Neuronal stem cell (in vitro differentiated cells): ENCODE results near the gene REG4.

Experiments
- DNase-seq: peaks from one replicate; pipeline ENCODE4 v3.0.0-alpha.2; 2013; ENCODE audit warnings: low spot score
- H2AFZ ChIP-seq: one replicate; pipeline ENCODE4 v1.6.1; 2013; ENCODE audit warnings: mild to moderate bottlenecking, low read length, inconsistent platforms
- H2AK5ac ChIP-seq: 2 replicates; pipeline ENCODE4 v1.6.1; 2013; ENCODE audit warnings: low read depth, mild to moderate bottlenecking, inconsistent platforms, low read length, moderate library complexity, mixed read lengths
- H2BK120ac ChIP-seq: 2 replicates; pipeline ENCODE4 v1.6.1; 2013; ENCODE audit warnings: low read depth, mild to moderate bottlenecking, inconsistent platforms, low read length, moderate library complexity, mixed read lengths
- H2BK12ac ChIP-seq: one replicate; pipeline ENCODE4 v1.6.1; 2013; ENCODE audit warnings: low read length, inconsistent platforms
- H2BK15ac ChIP-seq: 2 replicates; pipeline ENCODE4 v1.6.1; 2013; ENCODE audit warnings: mild to moderate bottlenecking, low read length, inconsistent platforms, mixed read lengths
- H2BK5ac ChIP-seq: one replicate; pipeline ENCODE4 v1.6.1; 2013; ENCODE audit warnings: inconsistent platforms, mild to moderate bottlenecking, low read length, moderate library complexity
- H3K14ac ChIP-seq: one replicate; pipeline ENCODE4 v1.6.1; 2013; ENCODE audit warnings: low read length, inconsistent platforms
- H3K18ac ChIP-seq: 2 replicates; pipeline ENCODE4 v1.6.1; 2013; ENCODE audit warnings: low read length, inconsistent platforms
- H3K23ac ChIP-seq: 2 replicates; pipeline ENCODE4 v1.6.1; 2013; ENCODE audit warnings: low read depth, mild to moderate bottlenecking, mixed read lengths, low read length, inconsistent platforms; ENCODE audit not compliant: poor library complexity
- H3K27ac ChIP-seq: replicated peaks from 3 replicates; pipeline ENCODE4 v1.5.1; 2013; ENCODE audit warnings: low read length, inconsistent platforms
- H3K27me3 ChIP-seq, 3 experiments: 2 replicates each; pipeline ENCODE4 v1.6.1; 2013; ENCODE audit warnings: low read length in 3 of 3, mild to moderate bottlenecking in 2 of 3, inconsistent platforms in 1 of 3, low read depth in 1 of 3, mixed read lengths in 1 of 3, moderate library complexity in 1 of 3; ENCODE audit not compliant: control insufficient read depth in 3 of 3, insufficient read depth in 3 of 3
- H3K36me3 ChIP-seq, 2 donors: replicated peaks in 1 of 2; 2 replicates each; pipeline ENCODE4 v1.6.1; 2013; ENCODE audit warnings: low read length in 2 of 2; ENCODE audit not compliant: control insufficient read depth in 2 of 2, insufficient read depth in 2 of 2
- H3K4ac ChIP-seq: 2 replicates; pipeline ENCODE4 v1.6.1; 2013; ENCODE audit warnings: inconsistent platforms, mild to moderate bottlenecking, low read length, moderate library complexity
- H3K4me1 ChIP-seq, 2 donors: 1 replicate in 1 of 2; 2 replicates in 1 of 2; pipeline ENCODE4 v1.6.1; 2013; ENCODE audit warnings: low read length in 2 of 2, low read depth in 1 of 2; ENCODE audit not compliant: control insufficient read depth in 2 of 2, insufficient read depth in 1 of 2
- H3K4me2 ChIP-seq: one replicate; pipeline ENCODE4 v1.6.1; 2013; ENCODE audit warnings: mild to moderate bottlenecking, low read length, inconsistent platforms; ENCODE audit not compliant: insufficient read depth, poor library complexity, severe bottlenecking
- H3K4me3 ChIP-seq, 2 donors: 2 replicates each; pipeline ENCODE4 v1.5.1; 2013; ENCODE audit warnings: low read length in 2 of 2, mild to moderate bottlenecking in 2 of 2, inconsistent platforms in 1 of 2, moderate library complexity in 1 of 2
- H3K79me1 ChIP-seq: one replicate; pipeline ENCODE4 v1.6.1; 2013; ENCODE audit warnings: low read depth, mild to moderate bottlenecking, inconsistent platforms, low read length, moderate library complexity
- H3K9ac ChIP-seq: one replicate; pipeline ENCODE4 v1.6.1; 2013; ENCODE audit warnings: mild to moderate bottlenecking, low read depth, low read length, inconsistent platforms; ENCODE audit not compliant: poor library complexity
- H3K9me3 ChIP-seq, 2 donors: replicated peaks in 1 of 2; 2 replicates each; pipeline versions ENCODE3 to v1.6.1; 2013; ENCODE audit warnings: low read length in 2 of 2, mild to moderate bottlenecking in 2 of 2, inconsistent platforms in 1 of 2, low read depth in 1 of 2, mixed read lengths in 1 of 2, moderate library complexity in 1 of 2; ENCODE audit not compliant: control insufficient read depth in 2 of 2, insufficient read depth in 1 of 2
- H4K8ac ChIP-seq: one replicate; pipeline ENCODE4 v1.6.1; 2013; ENCODE audit warnings: low read depth, mild to moderate bottlenecking, inconsistent platforms, low read length, moderate library complexity
- H4K91ac ChIP-seq: one replicate; pipeline ENCODE4 v1.6.1; 2013; ENCODE audit warnings: low read length, low read depth, mild to moderate bottlenecking, inconsistent platforms; ENCODE audit not compliant: poor library complexity
- whole genome bisulfite sequencing, 2 donors: extraction: QIAGEN DNeasy Blood & Tissue Kit; methylation state at CpG; one replicate each; pipeline ENCODE4 v1.1.7; 2013; ENCODE audit warnings: missing lambda C conversion rate in 2 of 2, mixed read lengths in 1 of 2; ENCODE audit not compliant: insufficient read length in 2 of 2, insufficient replicate concordance in 1 of 2; ENCODE audit errors: extremely low coverage in 2 of 2; 5-methylcytosine and 5-hydroxymethylcytosine counted together

REG4 gene

DNA sequence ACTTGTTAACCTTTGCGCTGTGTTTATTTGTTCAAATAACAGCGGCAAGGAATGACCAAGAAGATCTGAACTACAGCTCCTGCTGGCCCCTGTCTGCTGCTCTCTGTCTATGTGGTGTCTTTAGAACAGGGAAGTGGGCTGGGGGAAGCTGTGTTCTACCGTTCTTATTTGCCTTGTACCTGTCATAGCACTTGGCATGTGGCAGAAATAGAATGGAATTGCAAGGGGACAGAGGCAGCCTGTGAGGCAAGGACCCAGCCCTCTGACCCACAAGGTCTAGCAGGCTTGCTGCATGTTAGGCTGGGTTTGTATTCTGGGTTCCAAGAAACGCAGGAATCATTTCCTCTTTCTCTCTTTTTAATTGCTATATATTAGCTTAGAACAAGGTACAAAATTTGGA lies 63.2 kb downstream of the REG4 start:
- H3K27me3 ChIP-seq, result peaks cover 0 to 3% (median 0%) of the 10 kb centered on the region in 3 experiments
- H3K4me2 ChIP-seq, result no peak overlapping the region
- H3K9ac ChIP-seq, result no peak overlapping the region
- no peak overlapping the region for H2AFZ ChIP-seq
- H2BK12ac ChIP-seq, result no peak overlapping the region
- DNase-seq, result no peak
- H4K8ac ChIP-seq, result no peak overlapping the region
- no peak overlapping the region for H2AK5ac ChIP-seq
- H3K4me3 ChIP-seq, result no peak overlapping the region
- no peak overlapping the region for H3K4ac ChIP-seq
- H4K91ac ChIP-seq, result no peak overlapping the region
- WGBS, 2 donors, result no CpG with 5 or more reads among the region's 4 CpGs
- no peak overlapping the region for H2BK15ac ChIP-seq
- peaks cover 0 to 19% of the 10 kb centered on the region in 2 donors for H3K4me1 ChIP-seq
- no peak overlapping the region for H3K27ac ChIP-seq
- H3K9me3 ChIP-seq, result no peaks in the 10 kb centered on the region
- peaks cover 14 to 16% of the 10 kb centered on the region in 2 donors for H3K36me3 ChIP-seq
- H3K18ac ChIP-seq, result no peak overlapping the region
- no peak overlapping the region for H2BK5ac ChIP-seq
- H3K79me1 ChIP-seq, result no peaks in the 10 kb centered on the region
- H3K23ac ChIP-seq, result no peak overlapping the region
- no peak overlapping the region for H3K14ac ChIP-seq
- no peak overlapping the region for H2BK120ac ChIP-seq

DNA sequence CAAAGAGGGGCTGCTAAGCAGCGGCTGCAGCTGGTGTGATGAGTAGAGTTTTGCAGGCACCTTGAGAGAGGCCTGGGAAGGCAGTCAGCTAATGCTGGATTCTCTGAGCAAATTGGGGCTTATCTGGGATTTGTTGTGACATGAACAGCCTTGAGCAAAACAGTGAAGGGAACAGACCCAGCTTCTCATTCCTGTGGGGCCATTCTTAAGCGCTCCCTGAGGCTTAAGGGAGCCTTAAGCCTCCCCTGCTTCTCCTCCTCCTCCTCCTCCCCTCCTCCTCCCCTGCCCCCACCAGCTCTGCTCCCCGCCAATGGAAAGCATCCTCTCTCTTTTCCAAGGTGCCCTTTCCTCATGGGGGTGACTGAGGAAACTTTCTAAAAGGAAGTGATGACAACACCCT lies 63.8 kb downstream of the REG4 start:
- peak overlapping the region; percentile 67 for H3K27ac ChIP-seq
- no peak overlapping the region for H3K4me2 ChIP-seq
- H2BK12ac ChIP-seq, result peak overlapping the region; percentile 27
- H2BK15ac ChIP-seq, result no peak overlapping the region
- no peak overlapping the region for H3K4me3 ChIP-seq
- no peak overlapping the region for H2AK5ac ChIP-seq
- no peaks in the 10 kb centered on the region for H3K79me1 ChIP-seq
- H2BK120ac ChIP-seq, result no peak overlapping the region
- H2AFZ ChIP-seq, result peak overlapping the region; percentile 36
- H3K36me3 ChIP-seq, result peaks cover 20 to 22% of the 10 kb centered on the region in 2 donors
- no peak overlapping the region for H3K4ac ChIP-seq
- H4K8ac ChIP-seq, result no peak overlapping the region
- H3K23ac ChIP-seq, result no peak overlapping the region
- no peak overlapping the region for H3K9ac ChIP-seq
- H3K9me3 ChIP-seq, result no peaks in the 10 kb centered on the region
- no peak for DNase-seq
- H2BK5ac ChIP-seq, result no peak overlapping the region
- WGBS, 2 donors, result no CpG with 5 or more reads among the region's 3 CpGs
- peak overlapping the region; percentile 49 for H3K18ac ChIP-seq
- peaks cover 0 to 19% of the 10 kb centered on the region in 2 donors for H3K4me1 ChIP-seq
- H4K91ac ChIP-seq, result no peak overlapping the region
- H3K27me3 ChIP-seq, result peaks cover 0 to 3% (median 0%) of the 10 kb centered on the region in 3 experiments
- H3K14ac ChIP-seq, result no peak overlapping the region

DNA sequence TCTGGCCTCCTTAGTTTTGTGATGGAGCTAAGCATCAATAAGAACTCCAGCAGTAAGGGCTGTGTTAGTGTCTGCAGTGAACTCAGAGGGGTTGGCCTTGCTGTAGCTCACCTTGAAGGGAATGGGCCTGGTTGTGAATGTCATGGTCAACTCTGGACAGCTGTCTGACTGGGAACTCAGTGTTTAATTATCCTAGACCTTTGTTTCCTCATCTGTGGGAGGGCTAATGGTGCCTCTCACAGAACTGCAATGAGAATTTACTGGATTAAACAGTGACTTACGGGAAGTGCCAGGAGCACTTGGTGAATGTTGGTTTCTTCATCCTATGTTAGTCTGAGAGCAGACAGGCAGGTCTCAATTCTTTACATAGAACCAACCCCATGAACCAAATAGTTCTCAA lies 66.2 kb downstream of the REG4 start:
- no peaks in the 10 kb centered on the region for H3K9me3 ChIP-seq
- no peak for DNase-seq
- H3K14ac ChIP-seq, result no peak overlapping the region
- H2BK12ac ChIP-seq, result no peak overlapping the region
- no peak overlapping the region for H3K23ac ChIP-seq
- no peak overlapping the region for H2BK120ac ChIP-seq
- no peak overlapping the region for H2AK5ac ChIP-seq
- H3K27ac ChIP-seq, result no peak overlapping the region
- H3K4me3 ChIP-seq, result no peak overlapping the region
- no peak overlapping the region for H3K4me2 ChIP-seq
- no peak overlapping the region for H2BK15ac ChIP-seq
- peaks cover 0 to 19% of the 10 kb centered on the region in 2 donors for H3K4me1 ChIP-seq
- no peak overlapping the region for H3K4ac ChIP-seq
- H3K9ac ChIP-seq, result no peak overlapping the region
- no peak overlapping the region for H4K91ac ChIP-seq
- H3K18ac ChIP-seq, result no peak overlapping the region
- H3K79me1 ChIP-seq, result no peaks in the 10 kb centered on the region
- H2AFZ ChIP-seq, result no peak overlapping the region
- H3K27me3 ChIP-seq, result peaks cover 0 to 2% (median 0%) of the 10 kb centered on the region in 3 experiments
- no peak overlapping the region for H4K8ac ChIP-seq
- H3K36me3 ChIP-seq, result peaks cover 42 to 46% of the 10 kb centered on the region in 2 donors
- no CpG with 5 or more reads among the region's 1 CpG for WGBS, 2 donors
- H2BK5ac ChIP-seq, result no peak overlapping the region

DNA sequence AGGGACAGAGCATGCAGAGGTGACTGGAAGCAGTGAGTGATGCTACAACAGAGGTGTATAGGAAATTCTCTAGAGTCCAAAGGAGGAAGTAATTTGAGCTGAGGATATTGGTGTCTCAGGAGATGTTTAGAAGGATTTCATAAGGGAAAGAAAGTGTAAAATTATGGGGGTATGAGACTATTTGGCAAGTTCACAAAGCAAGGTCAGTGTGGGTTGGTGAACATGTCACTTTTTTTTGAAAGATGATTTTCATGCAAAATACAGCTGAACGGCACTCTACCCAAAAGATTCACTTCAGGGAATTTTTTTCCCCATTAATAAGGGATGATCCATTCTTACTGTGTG lies 66.7 kb downstream of the REG4 start:
- Histone ChIP-seq H3K18ac (no peak overlapping the region), H2BK12ac (no peak overlapping the region), H2AK5ac (no peak overlapping the region), H3K23ac (no peak overlapping the region), H3K79me1 (no peaks in the 10 kb centered on the region), H2BK15ac (no peak overlapping the region), H3K9ac (no peak overlapping the region), H2BK5ac (no peak overlapping the region), H2BK120ac (no peak overlapping the region), H4K8ac (no peak overlapping the region), H3K4me3 (no peak overlapping the region), H3K4ac (no peak overlapping the region), H3K4me2 (no peak overlapping the region), H3K27ac (no peak overlapping the region), H4K91ac (no peak overlapping the region), H3K27me3 (no peaks in the 10 kb centered on the region), H2AFZ (no peak overlapping the region), H3K14ac (no peak overlapping the region), H3K36me3 (peaks cover 46 to 51% of the 10 kb centered on the region in 2 donors), H3K9me3 (no peaks in the 10 kb centered on the region), H3K4me1 (peaks cover 0 to 19% of the 10 kb centered on the region in 2 donors)
- WGBS, 2 donors, result no CpG with 5 or more reads among the region's 1 CpG
- DNase-seq, result no peak
